HG02678 (cell line): ENCODE data around the gene FNBP1.

Source experiments
- ATAC-seq: cut with Tn5 transposase; IDR thresholded peaks from one replicate; pipeline ENCODE4 v1.9.1; 2021; ENCODE audit warnings: mild to moderate bottlenecking, moderate library complexity; ENCODE audit not compliant: unreplicated experiment

FNBP1 gene

GRCh38 chr9:130042885-130043653 is at the start of gene FNBP1:
TSS of gene FNBP1 (minus strand) at chr9:130043189. CDS start at chr9:130042975, 214 bp downstream.
- ATAC-seq = peak; percentile 40

GRCh38 chr9:130090915-130091314 is 47.9 kb upstream of the FNBP1 start:
- ATAC-seq = no peak

- ATAC-seq = no peak
These were observed 46.2 kb upstream of the FNBP1 start for GRCh38 chr9:130089141-130089540.

DNA sequence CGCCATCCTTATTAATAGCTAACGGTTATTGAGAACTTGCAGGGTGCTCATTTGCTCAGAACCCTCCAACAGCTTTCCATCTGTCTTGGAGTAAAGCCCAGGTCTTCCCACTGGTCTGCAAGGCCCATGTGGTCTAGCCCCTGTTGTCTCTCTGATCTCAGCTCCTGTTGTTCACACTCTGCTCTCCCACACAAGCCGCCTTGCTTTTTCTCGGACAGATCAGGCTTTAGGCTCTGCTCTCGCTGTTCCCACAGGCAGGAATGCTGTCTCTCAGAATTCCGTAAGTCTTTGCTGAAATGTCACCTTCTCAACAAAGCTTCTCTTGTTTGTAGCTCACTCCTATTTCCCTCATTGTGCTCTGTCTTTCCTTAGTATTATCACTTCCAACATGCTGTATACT is 45.1 kb upstream of the FNBP1 start:
- no peak for ATAC-seq

GRCh38 chr9:130084337-130084736 is 41.3 kb upstream of the FNBP1 start:
- no peak for ATAC-seq

DNA sequence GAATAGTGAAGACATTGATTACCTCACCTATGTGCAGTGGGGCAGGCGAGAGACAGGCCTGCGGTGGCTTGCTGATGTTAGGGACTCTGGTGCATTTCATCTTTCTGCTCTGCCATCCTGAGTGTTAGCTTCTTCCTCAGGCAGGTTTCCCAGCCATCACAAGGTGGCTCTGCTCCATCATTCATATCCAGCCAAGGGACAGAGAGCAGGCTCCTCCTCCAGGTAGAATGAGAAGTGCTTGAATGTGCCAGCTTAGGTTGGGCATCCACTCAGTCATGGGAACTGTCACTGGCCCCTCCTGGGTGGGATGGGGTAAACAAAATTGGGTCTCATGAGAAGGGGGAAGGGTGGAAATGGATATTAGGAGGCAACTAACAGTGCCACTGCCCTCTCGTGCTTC is 35.6 kb upstream of the FNBP1 start:
- no peak for ATAC-seq

DNA sequence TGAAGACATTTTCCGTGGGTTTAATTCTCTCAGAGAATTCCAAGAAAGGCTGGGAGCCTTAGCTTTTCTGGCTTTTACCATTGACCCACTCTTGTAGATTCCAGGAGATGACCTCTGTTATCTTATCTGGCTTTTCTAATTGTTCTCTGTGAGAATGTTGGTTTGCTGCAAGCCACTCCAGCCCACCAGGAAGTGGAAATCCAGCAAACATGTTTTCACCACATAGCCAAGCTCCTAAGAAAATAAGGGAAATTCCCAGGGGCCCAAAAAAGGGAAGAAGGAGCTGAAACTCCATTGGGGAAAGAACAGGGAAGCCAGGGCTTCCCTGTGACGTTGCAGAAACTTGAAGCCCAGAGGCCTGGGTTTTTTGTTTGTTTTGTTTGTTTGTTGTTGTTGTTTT is 30.4 kb upstream of the FNBP1 start:
- ATAC-seq = no peak

DNA sequence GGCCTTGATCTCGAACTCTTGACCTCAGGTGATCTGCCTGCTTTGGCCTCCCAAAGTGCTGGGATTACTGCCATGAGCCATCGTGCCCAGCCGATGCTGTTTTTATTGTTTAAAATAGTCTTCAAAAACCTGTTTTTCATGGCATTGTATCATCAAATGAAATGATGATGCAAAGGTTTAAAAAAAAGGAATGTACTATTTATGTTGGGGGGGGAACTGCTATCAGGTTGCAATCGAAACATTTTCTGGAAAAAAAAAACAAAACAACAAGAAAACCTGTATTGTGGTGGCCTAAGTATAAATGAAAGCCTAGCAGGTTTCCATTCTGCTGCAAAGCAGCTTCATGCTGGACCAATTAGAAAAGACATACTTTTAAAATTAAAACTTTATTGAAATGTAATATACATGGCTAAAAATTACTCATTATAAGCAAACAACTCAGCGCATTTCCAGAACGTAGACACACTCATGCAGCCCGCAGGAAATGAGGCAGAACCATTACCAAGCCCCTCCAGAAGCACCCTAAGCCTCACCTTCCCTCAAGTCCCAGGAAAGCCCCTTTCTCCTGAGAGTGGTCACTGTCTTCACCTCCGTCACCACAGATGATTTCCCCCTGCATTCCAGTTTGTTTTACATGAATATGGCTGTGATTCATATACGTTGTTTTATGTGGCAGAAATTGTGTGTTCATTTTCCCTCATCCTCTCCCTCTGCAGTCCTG is 29.7 kb upstream of the FNBP1 start:
- ATAC-seq = no peak

- no peak for ATAC-seq
These were observed 26.1 kb upstream of the FNBP1 start for GRCh38 chr9:130069048-130069447.

DNA sequence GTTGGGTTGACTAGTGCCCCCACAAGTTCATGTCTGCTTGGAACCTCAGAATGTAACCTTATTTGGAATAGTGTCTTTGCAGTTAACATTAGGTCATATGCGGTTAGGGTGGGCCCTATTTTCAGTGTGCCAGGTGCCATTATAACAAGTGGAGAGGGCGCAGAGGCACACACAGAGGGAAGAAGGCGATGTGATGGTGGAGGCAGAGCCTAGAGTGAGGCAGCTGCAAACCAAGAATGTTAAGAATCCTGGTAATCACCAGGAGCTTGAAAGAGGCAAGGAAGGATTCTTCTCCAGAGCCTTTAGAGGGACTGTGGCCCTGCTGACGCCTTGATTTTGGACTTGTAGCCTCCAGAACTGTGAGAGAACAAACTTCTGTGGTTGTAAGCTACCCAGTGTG is 21.6 kb upstream of the FNBP1 start:
- no peak for ATAC-seq

- ATAC-seq = no peak
These were observed 19.8 kb upstream of the FNBP1 start for GRCh38 chr9:130062750-130063149.

- ATAC-seq = no peak
These were observed 17.3 kb upstream of the FNBP1 start for GRCh38 chr9:130060296-130060695.

DNA sequence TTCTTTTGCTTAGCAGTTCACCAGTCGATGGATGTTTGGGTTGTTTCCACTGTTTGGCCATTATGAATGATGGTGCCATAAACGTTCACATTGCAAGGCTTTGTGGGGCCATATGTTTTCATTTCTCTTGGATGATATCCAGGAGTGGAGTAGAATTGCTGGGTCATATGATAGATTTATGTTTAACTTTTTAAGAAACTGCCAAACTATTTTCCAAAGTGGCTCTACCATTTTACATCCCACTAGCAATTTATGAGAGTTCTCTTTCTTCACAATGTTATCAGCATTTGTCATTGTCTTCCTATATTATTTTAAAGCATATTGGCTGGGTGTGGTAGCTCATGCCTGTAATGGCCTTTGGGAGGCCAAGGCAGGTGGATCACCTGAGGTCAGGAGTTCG is 15.9 kb upstream of the FNBP1 start:
- ATAC-seq = no peak

DNA sequence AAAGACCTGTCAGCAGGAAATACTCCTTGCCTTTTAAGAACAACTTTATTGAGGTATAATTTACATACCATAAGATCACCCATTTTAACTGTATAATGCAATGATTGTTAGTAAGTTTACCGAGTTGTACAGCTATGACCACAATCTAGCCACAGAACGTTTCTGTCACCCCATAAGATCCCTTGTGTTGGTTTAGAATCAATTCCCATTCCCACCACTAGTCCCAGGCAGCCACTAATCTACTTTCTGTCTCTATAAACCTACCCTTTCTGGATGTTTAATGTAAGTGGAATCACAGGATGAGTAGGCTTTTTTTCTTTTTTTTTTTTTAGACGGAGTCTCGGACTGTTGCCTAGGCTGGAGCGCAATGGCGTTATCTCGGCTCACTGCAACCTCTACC is 15.2 kb upstream of the FNBP1 start:
- ATAC-seq = no peak

DNA sequence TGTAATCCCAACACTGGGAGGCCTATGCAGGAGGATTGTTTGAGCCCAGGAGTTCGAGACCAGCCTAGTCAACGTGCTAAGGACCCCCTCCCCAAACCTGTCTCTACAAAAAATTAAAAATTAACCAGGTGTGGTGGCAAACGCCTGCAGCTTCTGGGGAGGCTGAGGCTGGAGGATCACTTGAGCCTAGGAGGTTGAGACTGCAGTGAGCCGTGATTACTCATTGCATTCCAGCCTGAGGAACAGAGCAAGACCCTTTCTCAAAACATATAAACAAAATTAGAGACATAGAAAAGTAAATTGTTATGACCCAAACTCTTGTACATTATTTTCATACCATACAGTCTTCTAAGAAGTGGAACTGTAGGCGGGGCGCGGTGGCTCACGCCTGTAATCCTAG is 11.8 kb upstream of the FNBP1 start:
- no peak for ATAC-seq

DNA sequence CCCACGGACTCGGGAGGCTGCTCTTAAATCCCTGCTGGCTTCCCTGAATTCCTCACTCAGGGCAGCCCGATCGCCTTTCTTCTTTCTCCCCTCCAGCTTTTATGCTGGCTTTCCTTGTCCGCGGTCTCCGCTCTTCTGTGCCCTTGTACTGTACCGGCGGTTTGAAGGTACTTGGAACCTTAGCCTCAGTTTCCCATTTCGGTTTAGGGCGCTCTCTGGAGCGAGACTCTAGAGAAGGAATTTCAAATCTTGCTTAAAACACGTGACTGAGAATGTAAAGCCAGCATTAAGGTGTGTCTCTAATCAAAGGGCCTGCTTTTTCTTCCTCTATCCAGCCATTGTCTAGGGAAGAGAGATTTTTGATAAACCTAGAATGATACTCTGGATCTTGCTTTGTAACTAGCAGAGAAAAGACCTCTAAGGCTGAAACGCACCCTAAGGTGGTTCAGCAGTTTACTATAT is 11.4 kb upstream of the FNBP1 start:
- no peak for ATAC-seq

GRCh38 chr9:130053504-130054324 is 10.7 kb upstream of the FNBP1 start, which contains the start of gene GPR107:
TSS of gene GPR107 (plus strand) at chr9:130053906. CDS start at chr9:130053933, 27 bp downstream.
- ATAC-seq = peak; percentile 92

GRCh38 chr9:130053109-130053503 is 10.1 kb upstream of the FNBP1 start:
- no peak for ATAC-seq

DNA sequence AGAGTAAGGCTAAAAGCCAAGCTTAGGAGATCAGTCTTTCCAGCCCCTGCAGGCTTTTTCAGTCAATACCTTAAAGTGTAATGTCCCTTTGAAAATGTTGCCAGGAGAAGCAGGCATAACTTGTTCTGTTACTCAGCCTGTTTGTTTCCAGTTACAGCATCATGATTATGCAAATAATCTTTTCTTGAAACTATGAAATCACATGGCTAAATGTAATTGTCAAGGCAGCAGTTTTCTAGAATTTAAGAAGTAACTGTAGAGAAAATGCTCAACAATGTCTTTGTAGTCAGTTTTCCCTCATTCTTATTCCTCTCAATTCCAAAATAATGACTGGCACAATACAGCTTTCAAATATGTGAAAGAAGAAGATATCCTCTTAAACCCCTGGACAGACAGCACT is 8.9 kb upstream of the FNBP1 start:
- ATAC-seq = no peak

- ATAC-seq = no peak
These were observed 7.5 kb upstream of the FNBP1 start for GRCh38 chr9:130050462-130050861.

- ATAC-seq = no peak
These were observed 6.6 kb upstream of the FNBP1 start for GRCh38 chr9:130049431-130050210.
